ENCODE data around the gene TEAD1. TPM values are rescaled to one million over a fixed set of nuclear protein-coding genes. Genes with fewer than 3 reads are reported as not detected.

Gene TEAD1
- total RNA-seq, 1 donor from 2014 or later, result 163 TPM

DNA sequence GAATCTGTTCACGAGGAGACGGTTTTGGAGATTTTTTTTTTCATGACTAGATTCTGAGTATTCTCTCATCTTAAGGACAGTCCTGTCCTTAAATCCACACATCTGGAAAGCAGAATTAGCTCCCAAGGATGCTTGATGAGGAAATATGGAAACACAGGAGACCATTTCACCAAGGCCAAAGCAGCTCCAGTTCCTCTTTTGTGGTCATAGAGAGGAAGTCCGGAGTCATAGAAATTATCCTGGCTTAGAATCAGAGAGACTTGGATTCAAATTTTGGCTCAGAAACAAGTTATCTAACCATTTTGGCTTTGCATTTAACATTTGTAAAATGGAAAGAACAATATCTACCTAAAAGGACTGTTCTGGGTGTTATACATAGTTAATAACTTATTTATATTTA is 7.3 kb upstream of the TEAD1 start:
- peaks cover 16% of the 10 kb centered on the region for H3K9me3 Mint-ChIP-seq
- no peak overlapping the region for H3K27ac Mint-ChIP-seq
- peaks cover 2% of the 10 kb centered on the region for H3K36me3 Mint-ChIP-seq
- no peak overlapping the region for H3K4me3 Mint-ChIP-seq
- H3K27me3 Mint-ChIP-seq (ENCODE audit: low read depth), result no peaks in the 10 kb centered on the region
- no peak for TF ChIP-seq CTCF (IDR thresholded peaks at IDR 0.05; ENCODE audit: unreplicated experiment)
- no peak for DNase-seq (ENCODE audit: low spot score in 2 of 2, unreplicated experiment in 2 of 2)
- peaks cover 9% of the 10 kb centered on the region for H3K4me1 Mint-ChIP-seq

GRCh38 chr11:12667646-12668045 is 6.6 kb upstream of the TEAD1 start:
- TF ChIP-seq CTCF (IDR thresholded peaks at IDR 0.05; ENCODE audit: unreplicated experiment), result no peak
- no peak for DNase-seq (ENCODE audit: low spot score in 2 of 2, unreplicated experiment in 2 of 2)
- Mint-ChIP-seq H3K9me3 (peaks cover 16% of the 10 kb centered on the region), H3K36me3 (peaks cover 2% of the 10 kb centered on the region), H3K27me3 (ENCODE audit: low read depth) (no peaks in the 10 kb centered on the region), H3K4me1 (peaks cover 5% of the 10 kb centered on the region), H3K4me3 (no peak overlapping the region), H3K27ac (no peak overlapping the region)

DNA sequence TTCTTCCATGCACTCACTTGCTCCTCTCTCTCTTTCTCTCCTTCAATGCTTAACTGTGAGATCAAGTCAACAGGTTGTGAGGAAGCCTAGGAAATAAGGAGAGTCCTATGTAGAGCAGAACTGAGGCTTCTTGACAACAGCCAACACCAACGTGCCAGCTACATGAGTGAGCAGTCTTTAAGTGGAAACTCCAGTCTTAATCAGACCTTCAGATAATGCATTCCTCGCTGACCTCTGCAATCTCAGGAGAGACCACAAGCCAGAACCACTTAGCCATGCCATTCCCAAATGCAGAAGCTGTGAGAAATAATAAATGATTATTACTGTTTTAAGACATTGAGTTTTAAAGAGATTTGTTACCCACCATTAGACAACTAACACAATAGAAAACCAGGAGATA is 6.1 kb upstream of the TEAD1 start:
- Mint-ChIP-seq H3K36me3 (peaks cover 2% of the 10 kb centered on the region), H3K27me3 (ENCODE audit: low read depth) (no peaks in the 10 kb centered on the region), H3K9me3 (peaks cover 16% of the 10 kb centered on the region), H3K27ac (no peak overlapping the region), H3K4me3 (no peak overlapping the region), H3K4me1 (peaks cover 5% of the 10 kb centered on the region)
- no peak for TF ChIP-seq CTCF (IDR thresholded peaks at IDR 0.05; ENCODE audit: unreplicated experiment)
- DNase-seq (ENCODE audit: low spot score in 2 of 2, unreplicated experiment in 2 of 2), result no peak

DNA sequence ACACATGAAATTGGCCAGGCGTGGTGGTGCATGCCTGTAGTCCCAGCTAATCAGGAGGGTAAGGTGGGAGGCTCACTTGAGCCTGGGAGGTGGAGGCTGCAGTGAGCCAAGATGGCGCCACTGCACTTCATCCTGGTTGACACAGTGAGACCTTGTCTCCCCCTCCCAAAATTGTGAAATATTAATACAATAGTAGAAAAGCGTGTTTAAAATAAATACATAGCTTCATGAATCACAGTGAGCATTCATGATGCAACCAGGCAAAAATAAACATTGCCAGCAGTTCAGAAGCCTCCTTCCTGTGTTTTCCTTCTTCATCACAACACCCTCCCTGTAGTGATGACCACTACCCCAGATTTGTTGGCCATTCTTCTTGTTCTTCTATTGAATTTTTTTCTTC is 4.3 kb upstream of the TEAD1 start:
- no peak for DNase-seq (ENCODE audit: low spot score in 2 of 2, unreplicated experiment in 2 of 2)
- Mint-ChIP-seq H3K4me3 (no peak overlapping the region), H3K27me3 (ENCODE audit: low read depth) (no peaks in the 10 kb centered on the region), H3K27ac (no peak overlapping the region), H3K36me3 (peaks cover 2% of the 10 kb centered on the region), H3K9me3 (peaks cover 16% of the 10 kb centered on the region), H3K4me1 (peaks cover 9% of the 10 kb centered on the region)
- TF ChIP-seq CTCF (IDR thresholded peaks at IDR 0.05; ENCODE audit: unreplicated experiment), result no peak

DNA sequence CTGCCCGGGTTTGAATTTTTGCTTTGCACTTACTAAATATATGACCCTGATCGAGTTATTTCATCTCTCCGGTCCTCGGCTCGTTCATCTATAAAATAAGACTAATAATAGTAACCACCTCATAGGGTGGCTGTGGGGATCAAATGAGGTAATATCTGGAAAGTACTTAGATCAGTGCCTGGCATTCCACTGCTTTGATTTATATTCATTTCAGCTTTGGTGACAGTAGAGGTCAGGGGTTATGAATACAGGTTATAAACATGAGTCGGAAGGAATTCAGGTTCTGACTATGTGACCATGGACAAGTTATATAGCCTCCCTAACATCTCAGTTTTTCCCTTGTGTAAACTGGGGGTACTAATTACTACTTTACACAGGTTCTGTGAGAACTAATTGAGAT is 2.9 kb upstream of the TEAD1 start:
- no peak overlapping the region for H3K27ac Mint-ChIP-seq

More for the DNA sequence above, 2.9 kb upstream of the TEAD1 start:
- Mint-ChIP-seq H3K27me3 (ENCODE audit: low read depth) (no peaks in the 10 kb centered on the region), H3K4me1 (peaks cover 14% of the 10 kb centered on the region), H3K9me3 (peaks cover 11% of the 10 kb centered on the region), H3K36me3 (peaks cover 2% of the 10 kb centered on the region), H3K4me3 (no peak overlapping the region)
- TF ChIP-seq CTCF (IDR thresholded peaks at IDR 0.05; ENCODE audit: unreplicated experiment), result no peak
- DNase-seq (ENCODE audit: low spot score in 2 of 2, unreplicated experiment in 2 of 2), result no peak
